Endodermal cell (in vitro differentiated cells): Measurements from ENCODE around the gene CD300C. TPM values are rescaled to one million over a fixed set of nuclear protein-coding genes. Genes with fewer than 3 reads are reported as not detected.
"Not testable (repeated sequence)": the region's sequence is repeated elsewhere in the genome, so short reads cannot be mapped to it uniquely, and the experiment has no call there.

Experiments used
- DNase-seq: peaks from one replicate; pipeline ENCODE4 v3.0.0-alpha.2; 2017
- H3K27ac ChIP-seq: 2 replicates; pipeline ENCODE4 v1.5.1; 2013; ENCODE audit warnings: mild to moderate bottlenecking, low read depth, low read length, moderate library complexity
- H3K27me3 ChIP-seq: 2 replicates; pipeline ENCODE4 v1.6.1; 2013; ENCODE audit warnings: mild to moderate bottlenecking, low read length, moderate library complexity; ENCODE audit not compliant: insufficient read depth, control insufficient read depth, poor library complexity, severe bottlenecking
- H3K36me3 ChIP-seq: 2 replicates; pipeline ENCODE4 v1.7.0; 2013; ENCODE audit warnings: mild to moderate bottlenecking, low read length, moderate library complexity; ENCODE audit not compliant: control insufficient read depth, insufficient read depth
- H3K4me1 ChIP-seq: one replicate; pipeline ENCODE4 v1.7.0; 2013; ENCODE audit warnings: low read length; ENCODE audit not compliant: control insufficient read depth, insufficient read depth
- H3K4me3 ChIP-seq: 2 replicates; pipeline ENCODE4 v1.5.1; 2013; ENCODE audit warnings: mild to moderate bottlenecking, low read length, moderate library complexity
- H3K9ac ChIP-seq: 2 replicates; pipeline ENCODE4 v1.6.1; 2013; ENCODE audit warnings: mild to moderate bottlenecking, low read length, moderate library complexity; ENCODE audit not compliant: poor library complexity, severe bottlenecking; ENCODE audit errors: extremely low read depth
- H3K9me3 ChIP-seq: 2 replicates; pipeline ENCODE4 v1.6.1; 2013; ENCODE audit warnings: mild to moderate bottlenecking, low read length, moderate library complexity; ENCODE audit not compliant: control insufficient read depth
- H3K27ac Mint-ChIP-seq: 2 replicates; pipeline ENCODE4 v1.8.0; 2020; ENCODE audit warnings: mixed read lengths
- H3K27me3 Mint-ChIP-seq: 2 replicates; pipeline ENCODE4 v1.8.0; 2021; ENCODE audit warnings: mild to moderate bottlenecking, mixed read lengths; ENCODE audit not compliant: insufficient read depth
- H3K36me3 Mint-ChIP-seq: 2 replicates; pipeline ENCODE4 v1.8.0; 2020; ENCODE audit warnings: low read depth, mixed read lengths
- H3K4me1 Mint-ChIP-seq: 2 replicates; pipeline ENCODE4 v1.8.0; 2020; ENCODE audit warnings: mixed read lengths
- H3K4me3 Mint-ChIP-seq: 2 replicates; pipeline ENCODE4 v1.8.0; 2020; ENCODE audit warnings: mild to moderate bottlenecking, moderate library complexity, mixed read lengths
- H3K9me3 Mint-ChIP-seq: 2 replicates; pipeline ENCODE4 v1.8.0; 2020; ENCODE audit warnings: mild to moderate bottlenecking, mixed read lengths
- CTCF ChIP-seq: fragments of 200-600 bp; sonication (generic); conservative IDR thresholded peaks from 2 replicates; pipeline ENCODE4 v1.5.0; 2021; ENCODE audit warnings: antibody characterized with exemption, mild to moderate bottlenecking
- WGBS, 2 experiments: methylation state at CpG; one replicate each; pipeline versions ENCODE4 v1.1.5 to v1.1.7; 2013; ENCODE audit warnings: missing lambda C conversion rate in 2 of 2, mixed read lengths in 1 of 2; ENCODE audit not compliant: insufficient coverage in 1 of 2, insufficient read length in 1 of 2; 5-methylcytosine and 5-hydroxymethylcytosine counted together
- total RNA-seq, 2 donors: library from RNA; stranded (reverse); fragmentation: NEBNext Ultra II Directional in 1 of 2; extraction: Animal tissue kit (Norgen Biotek cat#: 25700) in 1 of 2; gene quantifications; 2 replicates in 1 of 2; 3 replicates in 1 of 2; pipeline ENCODE4 v1.2.1, GENCODE V29; 2021

CD300C gene
- total RNA-seq, 2 donors from 2014 or later, result not detected

GRCh38 chr17:74508156-74508555 lies 37.8 kb downstream of the CD300C start:
- peaks cover 12% of the 10 kb centered on the region for H3K27me3 Mint-ChIP-seq

GRCh38 chr17:74503949-74504348 lies 42.0 kb downstream of the CD300C start:
- not testable (repeated sequence) for H3K9ac ChIP-seq, DNase-seq, H3K4me3 Mint-ChIP-seq, H3K36me3 Mint-ChIP-seq, H3K9me3 Mint-ChIP-seq, H3K27ac Mint-ChIP-seq, H3K4me1 ChIP-seq, H3K4me3 ChIP-seq, H3K9me3 ChIP-seq, H3K27ac ChIP-seq, H3K27me3 ChIP-seq, H3K4me1 Mint-ChIP-seq, H3K27me3 Mint-ChIP-seq, H3K36me3 ChIP-seq
- WGBS, 2 experiments, result 92% methylated on average over 1 to 5 of the region's 5 CpGs

More at GRCh38 chr17:74508156-74508555, 37.8 kb downstream of the CD300C start:
- H3K4me3 ChIP-seq, result no peak overlapping the region
- TF ChIP-seq CTCF, result no peak
- peaks cover 11% of the 10 kb centered on the region for H3K27me3 ChIP-seq
- H3K4me3 Mint-ChIP-seq, result no peak overlapping the region
- no peak overlapping the region for H3K9ac ChIP-seq
- no peak for DNase-seq
- H3K9me3 Mint-ChIP-seq, result no peaks in the 10 kb centered on the region
- no peak overlapping the region for H3K27ac ChIP-seq
- H3K36me3 Mint-ChIP-seq, result no peaks in the 10 kb centered on the region
- H3K9me3 ChIP-seq, result no peaks in the 10 kb centered on the region
- H3K27ac Mint-ChIP-seq, result no peak overlapping the region
- H3K36me3 ChIP-seq, result no peaks in the 10 kb centered on the region
- no peaks in the 10 kb centered on the region for H3K4me1 Mint-ChIP-seq
- no peaks in the 10 kb centered on the region for H3K4me1 ChIP-seq

GRCh38 chr17:74502861-74503260 lies 43.1 kb downstream of the CD300C start:
- DNase-seq, result no peak
- Histone ChIP-seq H3K4me1 (no peaks in the 10 kb centered on the region), H3K9ac (no peak overlapping the region), H3K9me3 (no peaks in the 10 kb centered on the region), H3K36me3 (no peaks in the 10 kb centered on the region), H3K4me3 (no peak overlapping the region), H3K27me3 (no peaks in the 10 kb centered on the region), H3K27ac (no peak overlapping the region)
- Mint-ChIP-seq H3K27ac (no peak overlapping the region), H3K27me3 (peaks cover 6% of the 10 kb centered on the region), H3K9me3 (no peaks in the 10 kb centered on the region), H3K36me3 (no peaks in the 10 kb centered on the region), H3K4me3 (no peak overlapping the region), H3K4me1 (no peaks in the 10 kb centered on the region)
- WGBS, 2 experiments, result 92 to 96% methylated on average over 6 of the region's 6 CpGs
- TF ChIP-seq CTCF, result no peak

GRCh38 chr17:74499992-74500391 lies 45.9 kb downstream of the CD300C start:
- 90 to 91% methylated on average over 3 of the region's 3 CpGs for WGBS, 2 experiments
- Histone ChIP-seq H3K9me3 (no peaks in the 10 kb centered on the region), H3K27ac (no peak overlapping the region), H3K27me3 (no peaks in the 10 kb centered on the region), H3K4me1 (no peaks in the 10 kb centered on the region), H3K4me3 (no peak overlapping the region), H3K36me3 (no peaks in the 10 kb centered on the region), H3K9ac (no peak overlapping the region)
- no peak overlapping the region for H3K4me3 Mint-ChIP-seq
- peaks cover 6% of the 10 kb centered on the region for H3K27me3 Mint-ChIP-seq
- H3K9me3 Mint-ChIP-seq, result no peaks in the 10 kb centered on the region
- H3K27ac Mint-ChIP-seq, result no peak overlapping the region
- TF ChIP-seq CTCF, result no peak
- H3K36me3 Mint-ChIP-seq, result no peaks in the 10 kb centered on the region
- no peaks in the 10 kb centered on the region for H3K4me1 Mint-ChIP-seq
- DNase-seq, result no peak
